Astrocyte (in vitro differentiated cells and primary cell): Measurements from ENCODE around the gene CISD1. TPM values are rescaled to one million over a fixed set of nuclear protein-coding genes. Genes with fewer than 3 reads are reported as not detected.

Experiments used
- DNase-seq: peaks from one replicate; pipeline ENCODE4 v3.0.0-alpha.2; 2010; ENCODE audit warnings: low read depth
- FAIRE-seq: peaks from 2 replicates; lab custom pipeline; 2011; peaks lifted over from hg19 to GRCh38; lab: Jason Lieb, UNC
- H2AFZ ChIP-seq: 2 replicates; pipeline ENCODE4 v1.6.0; 2012; ENCODE audit warnings: low read depth, low read length, inconsistent platforms
- H3K27ac ChIP-seq: 2 replicates; pipeline ENCODE4 v1.5.1; 2011; ENCODE audit warnings: low read depth, low read length, inconsistent platforms
- H3K27me3 ChIP-seq: 2 replicates; pipeline ENCODE4 v1.6.0; 2011; ENCODE audit warnings: low read length, inconsistent platforms; ENCODE audit not compliant: insufficient read depth
- H3K36me3 ChIP-seq: 2 replicates; pipeline ENCODE4 v1.5.1; 2011; ENCODE audit warnings: low read length, inconsistent platforms; ENCODE audit not compliant: insufficient read depth
- H3K4me1 ChIP-seq: 2 replicates; pipeline ENCODE4 v1.5.1; 2011; ENCODE audit warnings: low read length, inconsistent platforms; ENCODE audit not compliant: insufficient read depth
- H3K4me2 ChIP-seq: 2 replicates; pipeline ENCODE4 v1.6.0; 2012; ENCODE audit warnings: low read length, inconsistent platforms
- H3K4me3 ChIP-seq: 2 replicates; pipeline ENCODE4 v1.5.1; 2011; ENCODE audit warnings: low read depth, mild to moderate bottlenecking, low read length, inconsistent platforms; ENCODE audit not compliant: insufficient read depth
- H3K79me2 ChIP-seq: 2 replicates; pipeline ENCODE4 v1.6.0; 2012; ENCODE audit warnings: mild to moderate bottlenecking, low read length, inconsistent platforms; ENCODE audit not compliant: insufficient read depth
- H3K9ac ChIP-seq: 2 replicates; pipeline ENCODE4 v1.6.0; 2012; ENCODE audit warnings: mild to moderate bottlenecking, low read length, inconsistent platforms
- H3K9me3 ChIP-seq: 2 replicates; pipeline ENCODE4 v1.5.1; 2012; ENCODE audit warnings: low read depth, mild to moderate bottlenecking, low read length, inconsistent platforms; ENCODE audit not compliant: insufficient read depth
- H4K20me1 ChIP-seq: 2 replicates; pipeline ENCODE4 v1.6.0; 2012; ENCODE audit warnings: low read length, inconsistent platforms; ENCODE audit not compliant: insufficient read depth
- H3K27ac Mint-ChIP-seq: one replicate; pipeline ENCODE4 v1.8.0; 2021; ENCODE audit warnings: mild to moderate bottlenecking, mixed read lengths; ENCODE audit not compliant: unreplicated experiment
- H3K27me3 Mint-ChIP-seq: one replicate; pipeline ENCODE4 v1.8.0; 2021; ENCODE audit warnings: low read depth, mixed read lengths; ENCODE audit not compliant: unreplicated experiment
- H3K36me3 Mint-ChIP-seq: one replicate; pipeline ENCODE4 v1.8.0; 2021; ENCODE audit warnings: low read depth, mixed read lengths; ENCODE audit not compliant: unreplicated experiment
- H3K4me1 Mint-ChIP-seq: one replicate; pipeline ENCODE4 v1.8.0; 2021; ENCODE audit warnings: low read depth, mixed read lengths; ENCODE audit not compliant: unreplicated experiment
- H3K4me3 Mint-ChIP-seq: one replicate; pipeline ENCODE4 v1.8.0; 2021; ENCODE audit warnings: mild to moderate bottlenecking, moderate library complexity, mixed read lengths; ENCODE audit not compliant: unreplicated experiment
- H3K9me3 Mint-ChIP-seq: one replicate; pipeline ENCODE4 v1.8.0; 2021; ENCODE audit warnings: mild to moderate bottlenecking, mixed read lengths; ENCODE audit not compliant: unreplicated experiment
- CTCF ChIP-seq: IDR thresholded peaks from 2 replicates; pipeline ENCODE4 v1.5.1; 2011; ENCODE audit warnings: low read depth, mild to moderate bottlenecking, inconsistent platforms, low read length, moderate library complexity; ENCODE audit not compliant: insufficient read depth
- EZH2 ChIP-seq: IDR thresholded peaks from 2 replicates; pipeline ENCODE4 v1.6.1; 2012; ENCODE audit warnings: mild to moderate bottlenecking, low read length, inconsistent platforms; ENCODE audit not compliant: insufficient read depth
- total RNA-seq: library from RNA; stranded (reverse); gene quantifications from 2 replicates; pipeline ENCODE4 v1.2.1, GENCODE V29; 2021

Gene CISD1
- total RNA-seq, 1 donor from 2014 or later, result 36.3 TPM

GRCh38 chr10:58320351-58321049 is 51.5 kb downstream of the CISD1 start:
- Histone ChIP-seq H4K20me1 (no peaks in the 10 kb centered on the region), H3K36me3 (no peaks in the 10 kb centered on the region), H3K9ac (no peak overlapping the region), H3K4me3 (no peak overlapping the region), H3K27me3 (no peaks in the 10 kb centered on the region), H3K27ac (no peak overlapping the region), H3K4me1 (no peaks in the 10 kb centered on the region), H3K9me3 (no peaks in the 10 kb centered on the region), H3K79me2 (no peaks in the 10 kb centered on the region), H2AFZ (no peak overlapping the region), H3K4me2 (no peak overlapping the region)
- H3K4me1 Mint-ChIP-seq, result peaks cover 5% of the 10 kb centered on the region
- H3K36me3 Mint-ChIP-seq, result no peaks in the 10 kb centered on the region
- TF ChIP-seq CTCF, result no peak
- TF ChIP-seq EZH2, result no peak
- no peak overlapping the region for H3K4me3 Mint-ChIP-seq
- DNase-seq, result no peak
- no peak for FAIRE-seq
- H3K9me3 Mint-ChIP-seq, result no peaks in the 10 kb centered on the region
- no peak overlapping the region for H3K27ac Mint-ChIP-seq
- H3K27me3 Mint-ChIP-seq, result peaks cover 2% of the 10 kb centered on the region

GRCh38 chr10:58322072-58322834 is 53.3 kb downstream of the CISD1 start:
- Histone ChIP-seq H2AFZ (no peak overlapping the region), H3K36me3 (no peaks in the 10 kb centered on the region), H3K27me3 (no peaks in the 10 kb centered on the region), H4K20me1 (no peaks in the 10 kb centered on the region), H3K4me2 (no peak overlapping the region), H3K4me1 (no peaks in the 10 kb centered on the region), H3K27ac (no peak overlapping the region), H3K9ac (no peak overlapping the region), H3K4me3 (no peak overlapping the region), H3K9me3 (no peaks in the 10 kb centered on the region), H3K79me2 (no peaks in the 10 kb centered on the region)
- FAIRE-seq, result no peak
- Mint-ChIP-seq H3K36me3 (no peaks in the 10 kb centered on the region), H3K27ac (no peak overlapping the region), H3K4me1 (peaks cover 5% of the 10 kb centered on the region), H3K9me3 (no peaks in the 10 kb centered on the region), H3K4me3 (no peak overlapping the region), H3K27me3 (peaks cover 2% of the 10 kb centered on the region)
- TF ChIP-seq EZH2 (no peak), CTCF (no peak)
- DNase-seq, result peak; percentile 3

- H3K9me3 Mint-ChIP-seq, result no peaks in the 10 kb centered on the region
- no peak for TF ChIP-seq CTCF
- no peak for TF ChIP-seq EZH2
- H2AFZ ChIP-seq, result no peak overlapping the region
- H3K9ac ChIP-seq, result no peak overlapping the region
- peaks cover 5% of the 10 kb centered on the region for H3K4me1 Mint-ChIP-seq
- H3K9me3 ChIP-seq, result no peaks in the 10 kb centered on the region
- no peaks in the 10 kb centered on the region for H3K79me2 ChIP-seq
- no peaks in the 10 kb centered on the region for H3K27me3 ChIP-seq
- FAIRE-seq, result no peak
- H3K36me3 ChIP-seq, result no peaks in the 10 kb centered on the region
- no peak overlapping the region for H3K4me3 Mint-ChIP-seq
- H3K27ac Mint-ChIP-seq, result no peak overlapping the region
- H3K27ac ChIP-seq, result no peak overlapping the region
- no peaks in the 10 kb centered on the region for H3K4me1 ChIP-seq
- no peak for DNase-seq
- H4K20me1 ChIP-seq, result no peaks in the 10 kb centered on the region
- no peaks in the 10 kb centered on the region for H3K36me3 Mint-ChIP-seq
- H3K4me3 ChIP-seq, result no peak overlapping the region
- H3K27me3 Mint-ChIP-seq, result peaks cover 2% of the 10 kb centered on the region
- H3K4me2 ChIP-seq, result no peak overlapping the region
Observed at GRCh38 chr10:58322835-58323209, 53.9 kb downstream of the CISD1 start.
